ENCODE measurements around the gene NLGN1. TPM values are rescaled to one million over a fixed set of nuclear protein-coding genes. Genes with fewer than 3 reads are reported as not detected.

Gene NLGN1
- total RNA-seq, 4 donors from 2014 or later, result 2.2 to 5.8 (median 3.0) TPM

DNA sequence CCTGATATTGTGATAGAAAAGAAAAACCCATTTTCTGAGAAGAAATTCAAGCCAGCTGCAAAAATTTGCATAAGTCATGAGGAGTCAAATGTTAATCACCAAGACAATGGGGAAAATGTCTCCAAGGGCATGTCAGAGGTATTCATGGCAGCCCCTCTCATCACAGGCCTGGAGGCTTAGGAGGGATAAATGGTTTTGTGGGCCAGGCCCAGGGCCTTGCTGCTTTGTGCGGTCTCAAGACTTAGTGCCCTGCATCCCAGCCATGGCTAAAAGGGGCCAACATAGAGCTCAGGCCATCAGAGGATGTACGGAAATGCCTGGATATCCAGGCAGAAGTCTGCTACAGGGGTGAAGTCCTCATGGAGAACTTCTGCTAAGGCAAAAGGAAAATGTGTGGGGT, 631.1 kb downstream of the NLGN1 start:
- H3K4me3 ChIP-seq, result no peak overlapping the region
- no peak for TF ChIP-seq POLR2A (IDR thresholded peaks at IDR 0.05)
- TF ChIP-seq, protein P1, sequence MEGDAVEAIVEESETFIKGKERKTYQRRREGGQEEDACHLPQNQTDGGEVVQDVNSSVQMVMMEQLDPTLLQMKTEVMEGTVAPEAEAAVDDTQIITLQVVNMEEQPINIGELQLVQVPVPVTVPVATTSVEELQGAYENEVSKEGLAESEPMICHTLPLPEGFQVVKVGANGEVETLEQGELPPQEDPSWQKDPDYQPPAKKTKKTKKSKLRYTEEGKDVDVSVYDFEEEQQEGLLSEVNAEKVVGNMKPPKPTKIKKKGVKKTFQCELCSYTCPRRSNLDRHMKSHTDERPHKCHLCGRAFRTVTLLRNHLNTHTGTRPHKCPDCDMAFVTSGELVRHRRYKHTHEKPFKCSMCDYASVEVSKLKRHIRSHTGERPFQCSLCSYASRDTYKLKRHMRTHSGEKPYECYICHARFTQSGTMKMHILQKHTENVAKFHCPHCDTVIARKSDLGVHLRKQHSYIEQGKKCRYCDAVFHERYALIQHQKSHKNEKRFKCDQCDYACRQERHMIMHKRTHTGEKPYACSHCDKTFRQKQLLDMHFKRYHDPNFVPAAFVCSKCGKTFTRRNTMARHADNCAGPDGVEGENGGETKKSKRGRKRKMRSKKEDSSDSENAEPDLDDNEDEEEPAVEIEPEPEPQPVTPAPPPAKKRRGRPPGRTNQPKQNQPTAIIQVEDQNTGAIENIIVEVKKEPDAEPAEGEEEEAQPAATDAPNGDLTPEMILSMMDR (IDR thresholded peaks at IDR 0.05), result no peak
- TF ChIP-seq POLR2AphosphoS5 (IDR thresholded peaks at IDR 0.05), result no peak
- TF ChIP-seq EP300 (IDR thresholded peaks at IDR 0.05), result no peak
- H3K27ac ChIP-seq, result no peak overlapping the region
- no peaks in the 10 kb centered on the region for H3K27me3 ChIP-seq
- H3K4me1 ChIP-seq, result no peaks in the 10 kb centered on the region
- no peak for DNase-seq (ENCODE audit: low spot score in 2 of 2)
- peaks cover 4% of the 10 kb centered on the region for H3K9me3 ChIP-seq
- 93% methylated on average over 2 of the region's 2 CpGs for WGBS
- H3K36me3 ChIP-seq, result no peaks in the 10 kb centered on the region

DNA sequence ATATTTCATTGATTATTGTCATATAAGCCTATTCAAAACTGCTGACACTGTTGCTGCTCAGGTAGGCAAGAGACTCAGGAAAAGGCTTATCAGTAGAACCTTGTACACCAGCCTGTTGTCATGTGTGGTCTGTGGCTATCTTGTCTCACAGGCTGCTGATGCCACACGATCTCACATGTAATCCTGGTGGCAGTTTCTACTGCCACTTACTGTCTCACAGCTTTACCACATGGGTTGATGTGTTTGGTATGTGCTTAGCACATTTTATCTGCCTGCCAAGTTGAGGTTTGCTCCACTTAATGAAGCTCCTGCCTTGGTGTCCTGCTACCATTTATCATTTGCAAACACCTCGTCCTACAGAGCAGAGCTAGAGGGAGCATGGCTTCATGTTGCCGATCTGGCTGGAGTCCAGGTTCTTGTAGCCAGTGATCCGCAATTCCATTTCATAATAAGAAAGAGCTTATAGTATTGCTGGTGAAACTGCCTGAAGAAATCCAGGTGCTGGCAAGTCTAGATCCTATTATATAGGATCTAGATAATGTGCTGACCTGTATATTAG, 637.9 kb downstream of the NLGN1 start:
- no peak overlapping the region for H3K27ac ChIP-seq
- WGBS, result 31% methylated on average over 4 of the region's 4 CpGs
- no peaks in the 10 kb centered on the region for H3K27me3 ChIP-seq
- H3K4me1 ChIP-seq, result no peaks in the 10 kb centered on the region
- DNase-seq (ENCODE audit: low spot score in 2 of 2), result no peak
- H3K9me3 ChIP-seq, result no peaks in the 10 kb centered on the region
- TF ChIP-seq POLR2AphosphoS5 (IDR thresholded peaks at IDR 0.05), result no peak
- TF ChIP-seq POLR2A (IDR thresholded peaks at IDR 0.05), result no peak
- TF ChIP-seq EP300 (IDR thresholded peaks at IDR 0.05), result no peak
- TF ChIP-seq, protein P1 (IDR thresholded peaks at IDR 0.05), result no peak
- H3K4me3 ChIP-seq, result no peak overlapping the region
- no peaks in the 10 kb centered on the region for H3K36me3 ChIP-seq

DNA sequence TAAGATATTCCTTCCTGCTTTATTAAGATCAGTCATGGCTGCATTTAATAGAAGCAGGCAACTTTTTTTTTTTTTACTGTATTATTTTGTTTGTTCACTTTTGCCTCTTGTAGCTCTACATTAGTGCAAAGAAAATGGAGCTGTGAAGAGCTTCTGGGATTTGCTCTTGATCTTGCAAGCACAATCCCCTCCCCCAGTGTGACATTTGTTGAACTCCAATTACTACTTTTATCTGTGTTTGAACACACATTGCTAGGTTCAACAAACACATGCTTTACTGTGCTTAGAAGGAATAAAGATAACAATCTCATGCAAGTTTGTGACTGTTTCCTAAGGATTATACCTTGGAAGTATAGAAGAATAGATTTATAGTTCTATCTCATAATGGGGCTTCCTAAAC, 648.8 kb downstream of the NLGN1 start:
- no peak overlapping the region for H3K27ac ChIP-seq
- TF ChIP-seq EP300 (IDR thresholded peaks at IDR 0.05) (no peak), POLR2A (IDR thresholded peaks at IDR 0.05) (no peak)
- TF ChIP-seq, protein P1 (IDR thresholded peaks at IDR 0.05), result no peak
- H3K27me3 ChIP-seq, result no peaks in the 10 kb centered on the region
- H3K9me3 ChIP-seq, result peaks cover 4% of the 10 kb centered on the region
- no peaks in the 10 kb centered on the region for H3K4me1 ChIP-seq
- DNase-seq (ENCODE audit: low spot score in 2 of 2), result no peak
- H3K4me3 ChIP-seq, result no peak overlapping the region
- H3K36me3 ChIP-seq, result no peaks in the 10 kb centered on the region

DNA sequence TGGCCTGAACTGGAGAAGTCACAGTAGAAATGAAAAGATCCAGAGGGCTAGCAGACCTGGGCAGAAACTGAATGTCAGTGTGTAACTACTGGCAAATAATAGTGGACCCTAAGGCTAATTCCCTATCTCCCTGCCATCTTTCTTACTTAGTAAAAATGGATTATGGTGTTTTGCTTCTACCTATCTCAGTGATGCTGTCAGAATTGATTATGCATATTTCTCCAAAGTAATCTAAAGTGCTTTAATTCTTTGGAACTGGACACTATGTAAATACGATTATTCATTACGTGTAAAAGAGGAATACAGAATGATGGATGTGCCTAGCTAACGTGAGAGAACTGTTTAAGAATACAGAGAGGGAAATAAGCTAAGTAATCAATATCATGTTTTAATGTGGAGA, 651.9 kb downstream of the NLGN1 start:
- H3K36me3 ChIP-seq, result no peaks in the 10 kb centered on the region
- H3K9me3 ChIP-seq, result no peaks in the 10 kb centered on the region
- no peak for TF ChIP-seq POLR2A (IDR thresholded peaks at IDR 0.05)
- TF ChIP-seq, protein P1 (IDR thresholded peaks at IDR 0.05), result no peak
- no peak for TF ChIP-seq EP300 (IDR thresholded peaks at IDR 0.05)
- TF ChIP-seq POLR2AphosphoS5 (IDR thresholded peaks at IDR 0.05), result no peak
- H3K27me3 ChIP-seq, result no peaks in the 10 kb centered on the region
- no peak overlapping the region for H3K27ac ChIP-seq
- no peak for DNase-seq (ENCODE audit: low spot score in 2 of 2)
- WGBS, result 73% methylated on average over 3 of the region's 3 CpGs
- H3K4me1 ChIP-seq, result no peaks in the 10 kb centered on the region
- no peak overlapping the region for H3K4me3 ChIP-seq

DNA sequence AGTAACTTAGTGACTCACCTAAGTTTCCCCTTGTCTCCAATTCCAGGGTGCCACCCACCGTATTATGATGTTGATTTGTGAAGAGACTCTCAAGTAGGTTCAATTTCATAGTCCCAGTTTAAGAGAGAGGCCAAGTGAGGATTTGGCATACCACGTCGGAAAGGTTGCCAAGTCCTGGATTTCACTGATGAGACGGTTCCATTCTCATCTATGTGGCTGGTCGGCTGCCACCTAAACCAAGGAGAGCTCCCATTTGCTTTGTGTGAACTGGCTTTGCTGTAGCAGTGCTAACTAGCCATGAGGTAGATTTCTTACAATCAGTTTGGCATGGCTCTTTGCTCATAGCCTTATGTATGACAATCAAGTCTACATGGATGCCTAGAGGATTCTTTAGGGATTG, 653.6 kb downstream of the NLGN1 start:
- Histone ChIP-seq H3K36me3 (no peaks in the 10 kb centered on the region), H3K27ac (no peak overlapping the region), H3K9me3 (no peaks in the 10 kb centered on the region), H3K4me1 (no peaks in the 10 kb centered on the region), H3K4me3 (no peak overlapping the region), H3K27me3 (no peaks in the 10 kb centered on the region)
- 84% methylated on average over 5 of the region's 5 CpGs for WGBS
- TF ChIP-seq POLR2A (IDR thresholded peaks at IDR 0.05), result no peak
- TF ChIP-seq, protein P1 (IDR thresholded peaks at IDR 0.05), result no peak
- TF ChIP-seq EP300 (IDR thresholded peaks at IDR 0.05), result no peak
- TF ChIP-seq POLR2AphosphoS5 (IDR thresholded peaks at IDR 0.05), result no peak
- no peak for DNase-seq (ENCODE audit: low spot score in 2 of 2)

All from suprapubic skin (tissue), 4 donors.